ENCODE data around the gene SUGCT.

The SUGCT gene

GRCh38 chr7:40579401-40579800, 444.6 kb downstream of the SUGCT start:
- TF ChIP-seq, protein P1, sequence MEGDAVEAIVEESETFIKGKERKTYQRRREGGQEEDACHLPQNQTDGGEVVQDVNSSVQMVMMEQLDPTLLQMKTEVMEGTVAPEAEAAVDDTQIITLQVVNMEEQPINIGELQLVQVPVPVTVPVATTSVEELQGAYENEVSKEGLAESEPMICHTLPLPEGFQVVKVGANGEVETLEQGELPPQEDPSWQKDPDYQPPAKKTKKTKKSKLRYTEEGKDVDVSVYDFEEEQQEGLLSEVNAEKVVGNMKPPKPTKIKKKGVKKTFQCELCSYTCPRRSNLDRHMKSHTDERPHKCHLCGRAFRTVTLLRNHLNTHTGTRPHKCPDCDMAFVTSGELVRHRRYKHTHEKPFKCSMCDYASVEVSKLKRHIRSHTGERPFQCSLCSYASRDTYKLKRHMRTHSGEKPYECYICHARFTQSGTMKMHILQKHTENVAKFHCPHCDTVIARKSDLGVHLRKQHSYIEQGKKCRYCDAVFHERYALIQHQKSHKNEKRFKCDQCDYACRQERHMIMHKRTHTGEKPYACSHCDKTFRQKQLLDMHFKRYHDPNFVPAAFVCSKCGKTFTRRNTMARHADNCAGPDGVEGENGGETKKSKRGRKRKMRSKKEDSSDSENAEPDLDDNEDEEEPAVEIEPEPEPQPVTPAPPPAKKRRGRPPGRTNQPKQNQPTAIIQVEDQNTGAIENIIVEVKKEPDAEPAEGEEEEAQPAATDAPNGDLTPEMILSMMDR (IDR thresholded peaks at IDR 0.05; ENCODE audit: low read depth, low read length, missing control alignments), result no peak
- no peak overlapping the region for H3K4me3 ChIP-seq (ENCODE audit: low read depth, low read length)
- in situ Hi-C loops (cut with HindIII; ENCODE audit: low sequenced_read_pairs), result no loop called here
- DNase-seq (ENCODE audit: low read depth), result no peak

DNA sequence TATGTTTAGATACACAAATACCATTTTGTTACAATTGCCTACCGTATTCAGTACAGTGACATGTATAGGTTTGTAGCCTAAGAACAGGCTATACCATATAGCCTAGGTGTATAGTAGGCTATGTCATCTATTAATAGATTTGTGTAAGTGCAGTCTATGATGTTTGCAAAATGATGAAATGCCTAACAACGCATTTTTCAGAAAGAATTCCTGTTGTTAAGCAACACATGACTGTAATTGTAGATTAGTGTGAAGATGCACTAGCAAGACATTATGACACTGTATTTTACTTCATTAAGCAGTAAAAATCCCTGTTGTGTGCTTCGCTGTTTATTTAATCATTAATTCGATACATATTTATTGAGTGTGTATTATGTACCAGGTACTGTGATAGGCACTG, 446.0 kb downstream of the SUGCT start:
- no peak overlapping the region for H3K4me3 ChIP-seq (ENCODE audit: low read depth, low read length)
- TF ChIP-seq, protein P1 (IDR thresholded peaks at IDR 0.05; ENCODE audit: low read depth, low read length, missing control alignments), result no peak
- in situ Hi-C loops (cut with HindIII; ENCODE audit: low sequenced_read_pairs), result no loop called here
- DNase-seq (ENCODE audit: low read depth), result no peak

DNA sequence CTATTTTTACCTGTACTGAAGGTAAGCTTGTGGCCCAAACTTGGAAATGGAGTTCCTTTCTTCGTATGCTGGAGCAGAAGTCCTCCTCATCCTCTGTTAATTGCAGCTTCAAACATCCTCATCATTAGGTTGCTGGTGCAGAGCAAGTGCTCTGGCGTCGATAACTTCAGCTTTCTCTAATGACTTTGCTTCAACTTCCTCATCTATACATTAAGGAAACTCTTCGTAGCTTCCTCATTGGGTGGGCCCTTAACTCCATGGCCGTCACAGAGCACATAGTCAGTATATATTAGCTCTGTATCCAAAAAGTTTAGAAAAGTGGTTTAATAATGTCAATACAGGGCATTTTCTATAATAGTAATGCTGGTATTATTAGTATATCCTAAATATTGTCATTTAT, 447.7 kb downstream of the SUGCT start:
- TF ChIP-seq, protein P1 (IDR thresholded peaks at IDR 0.05; ENCODE audit: low read depth, low read length, missing control alignments), result no peak
- H3K4me3 ChIP-seq (ENCODE audit: low read depth, low read length), result no peak overlapping the region
- in situ Hi-C loops (cut with HindIII; ENCODE audit: low sequenced_read_pairs), result no loop called here
- no peak for DNase-seq (ENCODE audit: low read depth)

DNA sequence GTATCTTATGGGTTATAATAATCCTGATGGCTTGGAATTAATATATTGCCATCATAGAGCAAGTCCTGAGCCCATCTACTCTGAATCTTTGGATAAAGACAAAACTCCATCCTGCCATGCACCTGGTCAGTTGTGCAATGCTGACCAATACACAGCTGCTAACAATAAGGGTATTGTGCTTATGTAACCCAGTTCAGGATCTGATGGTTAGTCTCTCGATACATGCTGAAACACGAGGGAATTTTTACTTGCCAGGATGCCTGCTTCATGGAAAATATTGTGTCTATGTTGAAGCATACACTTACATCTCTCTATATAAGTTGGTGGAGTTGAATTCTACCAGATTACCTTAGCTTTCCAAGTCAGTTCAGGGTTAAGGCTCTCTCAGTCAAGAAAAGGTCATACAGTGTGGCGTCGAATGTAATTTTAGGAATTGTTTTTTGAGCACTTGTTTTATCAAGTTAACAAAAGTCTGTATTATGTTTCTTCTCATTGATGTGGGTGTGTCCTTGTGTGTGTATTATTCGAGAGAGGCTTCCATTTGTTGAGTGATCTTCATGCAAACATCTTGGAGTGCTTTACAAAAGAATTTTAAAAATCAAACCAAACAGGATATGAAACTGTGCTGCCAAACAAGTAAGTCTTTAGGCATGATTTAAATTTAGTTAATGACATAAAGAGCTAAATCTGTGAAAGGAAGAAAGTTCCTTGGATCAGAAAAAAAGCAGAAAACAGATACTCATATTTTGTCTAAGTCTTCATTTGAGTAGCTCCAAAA, 449.1 kb downstream of the SUGCT start:
- TF ChIP-seq, protein P1 (IDR thresholded peaks at IDR 0.05; ENCODE audit: low read depth, low read length, missing control alignments), result no peak
- no peak for DNase-seq (ENCODE audit: low read depth)
- in situ Hi-C loops (cut with HindIII; ENCODE audit: low sequenced_read_pairs), result no loop called here
- H3K4me3 ChIP-seq (ENCODE audit: low read depth, low read length), result no peak overlapping the region

DNA sequence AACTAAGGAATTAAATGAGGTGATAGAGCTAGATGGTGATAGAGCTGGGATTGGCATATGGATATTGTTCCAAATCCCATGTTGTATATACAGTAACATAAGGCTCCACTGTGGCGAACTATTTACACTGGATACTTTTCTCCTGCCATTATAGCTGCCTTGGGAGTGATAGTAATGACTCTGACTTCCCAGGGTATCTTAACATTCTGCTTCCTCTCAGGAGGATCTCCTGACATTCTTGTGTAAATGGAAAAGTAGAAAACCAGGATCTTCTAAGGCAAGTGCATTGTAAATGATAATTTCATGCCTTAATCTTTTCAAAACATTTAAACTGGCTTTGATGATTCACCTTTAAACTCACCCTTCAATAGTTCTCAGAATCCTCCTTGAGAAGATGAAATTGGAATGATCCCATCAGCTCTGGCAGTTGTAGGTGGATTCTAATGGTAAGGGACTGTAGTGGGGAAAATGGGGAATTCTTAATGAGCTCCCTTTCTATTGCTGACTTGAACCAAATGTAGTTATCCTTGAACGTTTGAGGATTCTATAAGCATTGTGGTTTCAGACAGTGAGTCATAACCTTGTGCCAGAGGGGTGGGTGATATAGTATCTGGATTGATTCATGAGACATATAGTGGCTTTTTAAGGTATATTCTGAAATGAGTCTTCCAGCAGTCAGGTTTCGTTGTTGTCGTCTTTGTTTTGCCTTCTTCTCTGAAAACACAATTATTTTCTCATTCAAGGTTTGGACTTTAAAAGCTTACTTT, 450.0 kb downstream of the SUGCT start:
- no peak for DNase-seq (ENCODE audit: low read depth)
- TF ChIP-seq, protein P1 (IDR thresholded peaks at IDR 0.05; ENCODE audit: low read depth, low read length, missing control alignments), result no peak
- in situ Hi-C loops (cut with HindIII; ENCODE audit: low sequenced_read_pairs), result no loop called here
- H3K4me3 ChIP-seq (ENCODE audit: low read depth, low read length), result no peak overlapping the region

DNA sequence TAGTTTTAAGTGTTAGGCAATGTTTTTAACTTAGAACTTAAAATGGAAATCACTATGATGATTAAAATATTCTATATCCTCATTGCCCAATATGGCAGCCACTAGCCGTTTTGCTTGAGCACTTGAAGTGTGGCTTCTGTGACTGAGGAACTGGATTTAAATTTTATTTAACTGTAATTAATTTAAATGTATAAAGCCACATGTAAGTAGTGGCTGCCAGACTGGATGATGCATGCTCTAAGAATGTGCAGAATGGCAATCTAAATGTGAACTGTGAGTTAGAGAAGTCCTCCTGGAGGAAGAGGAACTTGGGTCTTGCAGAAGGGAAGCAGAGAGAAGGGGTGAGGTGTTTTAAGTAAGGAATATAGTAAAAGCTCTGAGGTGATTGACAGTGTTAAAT, 451.4 kb downstream of the SUGCT start:
- TF ChIP-seq, protein P1 (IDR thresholded peaks at IDR 0.05; ENCODE audit: low read depth, low read length, missing control alignments), result no peak
- no peak overlapping the region for H3K4me3 ChIP-seq (ENCODE audit: low read depth, low read length)
- DNase-seq (ENCODE audit: low read depth), result peak; percentile 49
- in situ Hi-C loops (cut with HindIII; ENCODE audit: low sequenced_read_pairs), result no loop called here

Data from astrocyte of the cerebellum (primary cell).